HG03558 (cell line): ENCODE measurements around the gene ADAM19.
"Not testable (repeated sequence)": the region's sequence is repeated elsewhere in the genome, so short reads cannot be mapped to it uniquely, and the experiment has no call there.

Source experiments
- ATAC-seq: cut with Tn5 transposase; IDR thresholded peaks from one replicate; pipeline ENCODE4 v1.9.1; 2021; ENCODE audit warnings: moderate number of reproducible peaks; ENCODE audit not compliant: unreplicated experiment; ENCODE audit errors: extremely low read depth

The ADAM19 gene

DNA sequence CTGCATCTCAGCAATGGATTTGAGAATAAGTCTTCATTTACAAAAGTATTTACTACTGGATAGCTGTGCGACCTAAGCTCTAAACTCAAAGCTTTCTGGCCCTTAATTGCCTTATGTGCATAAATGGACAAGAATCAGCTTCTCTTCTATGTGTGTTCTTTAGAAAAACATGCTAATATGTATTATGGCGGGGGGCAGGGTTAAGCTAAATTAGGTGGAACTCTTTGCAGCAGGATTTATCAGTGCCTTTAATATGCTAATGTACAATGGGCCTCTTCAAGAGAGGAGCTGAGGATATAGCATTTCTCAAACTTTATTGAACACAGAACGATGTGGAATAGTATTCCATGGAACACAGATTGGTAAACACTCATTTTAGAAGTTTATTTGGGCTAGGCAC, 125.6 kb downstream of the ADAM19 start:
- no peak for ATAC-seq

DNA sequence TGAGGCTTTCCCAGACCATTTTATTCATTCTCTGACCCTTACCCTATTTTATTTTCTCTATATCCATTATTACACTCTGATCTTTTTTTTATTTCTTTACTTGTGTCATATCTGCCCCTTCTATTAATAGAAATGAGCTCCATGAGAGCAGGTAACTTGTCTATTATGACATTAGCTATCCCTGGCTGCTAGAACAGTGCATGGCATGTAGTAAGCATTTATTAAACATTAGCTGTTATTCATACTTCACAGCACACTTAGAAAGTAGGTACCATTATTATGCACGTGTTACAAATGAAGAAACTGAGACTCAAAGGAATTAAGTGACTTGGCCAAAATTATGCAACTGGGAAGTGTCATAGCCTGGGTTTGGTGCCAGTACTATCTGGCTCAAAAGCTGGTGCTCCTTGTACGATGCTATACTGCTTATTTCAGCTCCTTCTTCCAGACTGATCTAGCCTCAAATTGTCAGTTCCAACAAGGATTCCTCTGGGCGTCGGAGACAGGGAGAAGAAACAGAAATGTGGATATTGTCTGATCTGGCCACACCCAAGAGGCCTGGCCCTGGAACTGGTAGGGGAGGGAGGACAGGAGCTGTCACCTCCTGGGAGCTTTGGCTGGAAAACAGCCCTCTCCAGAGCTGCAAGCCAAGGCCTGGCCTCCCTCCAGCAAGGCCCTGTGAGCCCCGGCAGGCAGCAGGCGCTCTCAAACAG, 126.4 kb downstream of the ADAM19 start:
- ATAC-seq: no peak

DNA sequence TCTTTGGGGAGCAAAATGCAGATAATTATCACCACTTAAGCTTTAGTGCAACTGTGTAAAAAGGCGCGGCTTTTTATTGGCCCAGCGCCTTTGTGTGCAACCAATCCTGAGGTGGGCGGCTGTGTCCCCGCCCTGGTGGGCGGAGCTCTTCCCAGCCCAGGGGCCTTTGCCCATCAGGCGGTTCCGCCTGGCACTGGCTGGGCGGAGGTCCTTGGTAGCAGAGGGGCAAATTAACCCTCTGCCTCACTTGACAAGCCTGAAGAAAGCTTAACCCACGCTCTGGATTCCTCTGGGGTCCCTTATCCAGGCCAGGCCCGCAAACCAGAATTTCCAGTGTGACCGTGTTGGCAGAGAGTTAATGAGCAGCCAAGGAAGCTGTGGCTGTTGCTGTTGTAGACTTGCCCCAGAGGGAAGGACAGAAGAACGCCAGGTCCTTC, 128.4 kb downstream of the ADAM19 start:
- no peak for ATAC-seq

DNA sequence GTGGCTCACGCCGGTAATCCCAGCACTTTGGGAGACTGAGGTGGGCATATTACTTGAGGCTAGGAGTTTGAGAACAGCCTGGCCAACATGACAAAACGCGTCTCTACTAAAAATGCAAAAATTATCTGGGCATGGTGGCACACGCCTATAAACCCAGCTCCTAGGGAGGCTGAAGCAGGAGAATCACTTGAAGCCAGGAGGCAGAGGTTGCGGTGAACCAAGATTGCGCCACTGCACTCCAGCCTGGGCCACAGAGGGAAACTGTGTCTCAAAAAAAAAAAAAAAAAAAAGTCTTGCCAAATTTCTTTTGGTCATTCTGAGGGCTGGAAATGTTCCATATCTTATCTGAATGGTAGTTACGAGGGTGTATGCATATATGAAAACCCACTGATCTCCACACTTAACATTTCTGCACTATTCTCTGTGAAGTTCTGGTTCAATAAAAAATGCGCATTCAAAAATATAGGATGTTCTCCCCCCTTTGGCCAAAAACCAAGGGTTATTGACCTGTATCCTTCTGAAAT, 129.1 kb downstream of the ADAM19 start:
- ATAC-seq: no peak

DNA sequence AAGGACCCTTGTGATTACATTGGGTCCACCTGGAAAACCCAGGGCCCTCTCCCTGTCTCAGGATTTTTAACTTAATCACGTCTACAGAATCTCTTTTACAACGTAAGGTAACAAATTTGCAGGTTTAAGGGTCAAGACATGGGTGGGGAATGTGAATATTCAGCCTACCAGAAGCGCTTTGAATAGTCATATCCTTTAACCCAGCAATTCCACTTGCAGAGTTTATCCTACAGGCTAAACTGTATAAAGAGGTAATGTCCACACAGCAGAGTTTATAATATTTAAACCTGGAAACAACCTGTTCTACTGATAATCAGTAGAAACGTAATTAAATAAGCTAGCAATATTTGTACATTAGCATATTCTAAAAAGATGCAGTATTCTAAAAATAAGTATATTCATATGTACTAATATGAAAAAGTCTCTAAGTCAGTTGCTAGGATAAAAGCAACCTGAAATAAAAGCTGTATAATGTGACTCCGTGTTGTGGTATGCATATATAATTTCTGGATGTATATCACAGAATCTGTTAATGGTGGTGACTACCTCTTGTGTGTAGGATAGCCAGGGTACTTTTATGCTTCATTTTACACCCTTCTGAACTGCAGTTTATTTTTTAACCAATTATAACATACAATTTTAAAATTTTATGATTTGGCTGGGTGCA, 129.7 kb downstream of the ADAM19 start:
- no peak for ATAC-seq

DNA sequence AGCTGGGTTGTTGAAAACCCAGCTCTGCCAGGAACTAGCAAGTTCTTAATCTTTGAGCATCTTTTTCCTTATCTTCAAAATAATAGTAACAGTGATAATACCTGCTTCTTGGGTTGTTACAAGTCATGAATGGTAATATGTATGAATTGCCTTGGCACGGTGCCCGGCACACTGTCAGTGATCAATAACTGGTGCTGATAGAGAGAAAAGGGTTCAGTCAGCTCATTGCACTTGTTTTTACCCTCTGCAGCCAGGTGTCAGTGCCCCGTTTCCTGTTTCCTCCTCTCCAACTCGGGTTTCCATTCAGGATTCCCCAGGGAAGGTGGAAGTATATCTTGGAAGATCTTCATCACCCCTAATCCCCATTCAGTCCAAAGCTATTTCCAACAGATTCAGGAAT, 131.4 kb downstream of the ADAM19 start:
- ATAC-seq: no peak

DNA sequence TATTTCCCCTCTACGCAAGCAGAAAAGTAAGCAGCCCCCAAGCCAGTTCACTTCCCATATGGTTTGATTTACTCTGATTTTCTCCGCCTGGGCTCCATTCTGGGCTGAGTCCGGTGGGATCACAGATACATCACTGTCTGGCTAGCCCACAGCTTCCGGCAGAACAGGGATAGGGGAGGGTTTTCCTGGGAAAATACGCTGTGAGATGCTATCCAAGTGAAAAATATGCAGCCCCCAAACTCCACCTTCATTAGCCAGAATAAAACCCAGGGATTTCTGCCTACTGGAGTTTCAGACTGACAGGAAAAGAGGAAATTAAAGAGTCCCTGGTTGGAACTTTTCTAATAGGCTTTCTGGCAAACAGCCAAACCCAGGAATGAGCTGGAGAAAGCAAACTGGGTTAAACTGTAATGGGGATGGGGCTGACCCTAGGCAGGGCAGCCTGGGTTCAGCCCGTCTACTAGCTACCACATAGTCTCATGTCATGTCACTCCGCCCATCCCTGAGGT, 132.5 kb downstream of the ADAM19 start:
- ATAC-seq: no peak

DNA sequence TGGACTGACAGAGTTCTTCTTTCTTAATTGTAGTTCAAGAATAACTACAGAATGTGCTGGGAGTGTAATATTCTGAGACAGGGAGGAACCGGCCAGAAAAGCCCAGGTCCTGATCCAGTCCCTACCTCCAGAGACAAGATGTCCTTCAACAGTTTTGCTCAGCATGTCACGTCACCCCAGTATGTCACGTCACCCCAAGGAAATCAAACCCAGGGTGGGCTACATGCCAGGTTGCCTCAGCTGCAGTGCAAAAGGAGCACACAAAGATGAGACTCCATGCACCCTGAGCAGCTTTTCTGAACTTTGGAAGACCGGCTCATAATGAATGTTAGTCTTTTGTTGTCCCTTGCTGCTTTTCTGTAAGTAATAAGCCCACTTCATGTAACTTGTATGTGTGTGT, 141.5 kb downstream of the ADAM19 start:
- no peak for ATAC-seq

DNA sequence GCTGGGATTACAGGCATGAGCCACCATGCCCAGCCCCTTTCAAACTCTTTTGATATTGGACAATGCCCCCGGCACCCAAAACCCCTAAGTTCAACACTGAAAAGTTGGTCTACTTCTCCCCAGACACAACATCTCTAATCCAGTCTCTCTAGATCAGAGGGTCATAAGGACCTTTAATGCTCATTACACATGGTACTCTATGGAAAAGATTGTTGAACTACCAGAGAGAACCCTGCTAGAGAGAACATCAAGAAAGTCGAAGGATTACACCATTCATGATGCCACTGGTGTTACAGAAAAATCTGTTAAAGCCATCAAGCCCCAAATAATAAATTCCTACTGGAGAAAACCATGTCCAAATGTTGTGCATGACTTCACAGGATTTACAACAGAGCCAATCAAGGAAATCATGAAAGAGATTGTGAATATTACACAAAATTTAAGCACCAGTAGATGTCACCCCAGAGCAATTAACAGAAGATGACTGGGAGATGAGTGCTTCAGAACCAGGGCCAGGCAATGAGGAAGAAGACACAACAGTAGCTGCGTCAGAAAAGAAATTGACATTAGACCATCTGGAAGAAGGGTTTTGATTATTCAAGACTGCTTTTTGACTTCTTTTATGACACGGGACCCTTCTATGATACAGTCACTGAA, 143.9 kb downstream of the ADAM19 start:
- ATAC-seq: peak; percentile 46

DNA sequence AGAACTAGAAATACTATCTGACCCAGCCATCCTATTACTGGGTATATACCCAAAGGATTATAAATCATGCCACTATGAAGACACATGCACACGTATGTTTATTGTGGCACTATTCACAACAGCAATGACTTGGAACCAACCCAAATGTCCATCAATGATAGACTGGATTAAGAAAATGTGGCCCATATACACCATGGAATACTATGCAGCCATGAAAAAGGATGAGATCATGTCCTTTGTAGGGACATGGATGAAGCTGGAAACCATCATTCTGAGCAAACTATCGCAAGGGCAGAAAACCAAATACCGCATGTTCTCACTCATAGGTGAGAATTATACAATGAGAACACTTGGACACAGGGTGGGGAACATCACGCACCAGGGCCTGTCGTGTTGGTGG, 145.7 kb downstream of the ADAM19 start:
- ATAC-seq: not testable (repeated sequence)
